ENCODE measurements around the gene ASB2.

ASB2 gene

GRCh38 chr14:93981316-93982229, 5.2 kb upstream of the ASB2 start:
- TF ChIP-seq CTCF (IDR thresholded peaks at IDR 0.05; ENCODE audit: borderline replicate concordance, insufficient read depth, low read depth, low read length), result no peak
- H3K4me3 ChIP-seq (ENCODE audit: low read depth, low read length), result no peak overlapping the region

GRCh38 chr14:93980456-93981201, 4.3 kb upstream of the ASB2 start:
- no peak for TF ChIP-seq CTCF (IDR thresholded peaks at IDR 0.05; ENCODE audit: borderline replicate concordance, insufficient read depth, low read depth, low read length)
- H3K4me3 ChIP-seq (ENCODE audit: low read depth, low read length), result no peak overlapping the region

GRCh38 chr14:93978735-93979134, 2.4 kb upstream of the ASB2 start:
- H3K4me3 ChIP-seq (ENCODE audit: low read depth, low read length), result no peak overlapping the region
- no peak for TF ChIP-seq CTCF (IDR thresholded peaks at IDR 0.05; ENCODE audit: borderline replicate concordance, insufficient read depth, low read depth, low read length)

GRCh38 chr14:93977790-93978581, 1.6 kb upstream of the ASB2 start:
- no peak overlapping the region for H3K4me3 ChIP-seq (ENCODE audit: low read depth, low read length)
- no peak for TF ChIP-seq CTCF (IDR thresholded peaks at IDR 0.05; ENCODE audit: borderline replicate concordance, insufficient read depth, low read depth, low read length)

GRCh38 chr14:93977171-93977570, 801 bp upstream of the ASB2 start:
- H3K4me3 ChIP-seq (ENCODE audit: low read depth, low read length), result peak overlapping the region; percentile 12
- no peak for TF ChIP-seq CTCF (IDR thresholded peaks at IDR 0.05; ENCODE audit: borderline replicate concordance, insufficient read depth, low read depth, low read length)

GRCh38 chr14:93975791-93976476, 436 bp downstream of the ASB2 start:
- peak overlapping the region; percentile 1 for H3K4me3 ChIP-seq (ENCODE audit: low read depth, low read length)
- TF ChIP-seq CTCF (IDR thresholded peaks at IDR 0.05; ENCODE audit: borderline replicate concordance, insufficient read depth, low read depth, low read length), result 0 out of 2 replicates have a peak, but pooled peaks have one; percentile 4

All from GM12875 (cell line).